Measurements from ENCODE around the gene CWF19L1. TPM values are rescaled to one million over a fixed set of nuclear protein-coding genes. Genes with fewer than 3 reads are reported as not detected.
A peak's percentile ranks its signal among the peaks of the same experiment; 100 is the strongest.

The CWF19L1 gene
- total and polyA plus RNA-seq, 2 of the 13 experiments (the other 11 are each of a cell fraction or from before 2014, with no cell fraction given), result 13.6 to 42.1 TPM

GRCh38 chr10:100287756-100288155 lies 20.3 kb upstream of the CWF19L1 start:
- ATAC-seq, result no peak
- no TSS peak for BruUV-seq (replicated peaks)
- Histone ChIP-seq H3K4me3 (replicated peaks in 1 of 3; ENCODE audit: insufficient read depth in 1 of 3, low read depth in 2 of 3, low read length in 3 of 3) (no peak overlapping the region), H3K79me2 (ENCODE audit: insufficient read depth, low read length) (peaks cover 34% of the 10 kb centered on the region), H3K4me1 (ENCODE audit: insufficient read depth, low read length) (peaks cover 71% of the 10 kb centered on the region), H2AFZ (ENCODE audit: low read length) (no peak overlapping the region), H3K27me3 (ENCODE audit: control insufficient read depth in 1 of 2, insufficient read depth in 2 of 2, low read length in 2 of 2) (no peaks in the 10 kb centered on the region; a peak in 1 of 5 replicates), H3K9ac (ENCODE audit: insufficient read depth, low read depth, low read length) (no peak overlapping the region), H4K20me1 (ENCODE audit: insufficient read depth, low read length) (no peaks in the 10 kb centered on the region), H3K36me3 (replicated peaks in 1 of 2; ENCODE audit: control insufficient read depth in 1 of 2, insufficient read depth in 2 of 2, low read length in 2 of 2) (no peaks in the 10 kb centered on the region; a peak in 2 of 5 replicates), H3K4me2 (ENCODE audit: low read depth, low read length) (no peak overlapping the region), H3K27ac (ENCODE audit: extremely low read length, insufficient read depth, low read length) (no peak overlapping the region), H3K9me3 (ENCODE audit: low read length) (no peaks in the 10 kb centered on the region)
- intact Hi-C loops (cut with micrococcal nuclease; ENCODE audit: unreplicated experiment) (no loop called here), in situ Hi-C loops (cut with HindIII; ENCODE audit: extremely low pct_ligation_motif_present, low pct_unique_long_range_greater_than_20kb) (no loop called here)
- WGBS (ENCODE audit: low lambda C conversion rate), result 95% methylated on average over 6 of the region's 6 CpGs
- DNase-seq (ENCODE audit: low spot score), result no peak
- ChIA-PET POLR2A (no interaction called here), CTCF (ENCODE audit: low intra/inter-chr PET ratio, low total read pairs) (no interaction called here)
- no peak for FAIRE-seq
- no peak for TF ChIP-seq RBFOX2 (IDR thresholded peaks at IDR 0.05; ENCODE audit: low read depth, low read length)
- no peak for TF ChIP-seq HDAC1 (CRISPR knock-in tag; IDR thresholded peaks at IDR 0.05)
- TF ChIP-seq ZNF460 (CRISPR knock-in tag; IDR thresholded peaks at IDR 0.05; ENCODE audit: borderline replicate concordance), result peak; percentile 24; the same call in 1 of the 2 replicates
- no peak for TF ChIP-seq ATF7-NPFF (CRISPR knock-in tag; IDR thresholded peaks at IDR 0.05; ENCODE audit: low read depth)
- TF ChIP-seq ZNF318 (CRISPR knock-in tag; IDR thresholded peaks at IDR 0.05), result no peak
- TF ChIP-seq ZFY (CRISPR knock-in tag; IDR thresholded peaks at IDR 0.05), result no peak

Measured in HepG2 (cell line).